ENCODE results near the gene LMF1. TPM values are rescaled to one million over a fixed set of nuclear protein-coding genes. Genes with fewer than 3 reads are reported as not detected.

Gene LMF1
- total RNA-seq, 1 experiment from 2014 or later = 12.8 TPM

- ATAC-seq (no peak), DNase-seq (ENCODE audit: low read depth, low spot score) (no peak)
- Histone ChIP-seq H3K9me3 (ENCODE audit: control insufficient read depth in 1 of 2, insufficient read depth in 1 of 2, low read depth in 1 of 2, low read length in 2 of 2) (no peaks in the 10 kb centered on the region), H3K79me2 (ENCODE audit: insufficient read depth, low read length) (no peaks in the 10 kb centered on the region), H3K27me3 (ENCODE audit: insufficient read depth, low read length) (no peaks in the 10 kb centered on the region), H3K4me2 (ENCODE audit: low read length) (no peak overlapping the region), H3K27ac (ENCODE audit: low read depth, low read length) (no peak overlapping the region), H3K4me3 (replicated peaks in 1 of 2; ENCODE audit: low read depth in 1 of 2, low read length in 2 of 2) (no peak overlapping the region), H3K9me2 (ENCODE audit: insufficient read depth) (no peaks in the 10 kb centered on the region), H3K36me3 (ENCODE audit: control insufficient read depth in 1 of 2, insufficient read depth in 2 of 2, low read length in 2 of 2) (no peaks in the 10 kb centered on the region), H2AFZ (ENCODE audit: low read depth, low read length, poor library complexity, severe bottlenecking) (no peak overlapping the region), H3K9ac (ENCODE audit: low read length) (no peak overlapping the region), H3K4me1 (ENCODE audit: control insufficient read depth in 1 of 2, insufficient read depth in 2 of 2, low read length in 2 of 2) (peaks cover 0 to 9% of the 10 kb centered on the region in 2 experiments; a peak in 1 of 4 replicates), H4K20me1 (ENCODE audit: insufficient read depth) (no peaks in the 10 kb centered on the region)
- ChIA-PET RAD21 (ENCODE audit: low non-redundant PET in 1 of 2, low total read pairs in 2 of 2, uncharacterized antibody in 2 of 2, unreplicated experiment in 2 of 2) (no interaction called here), POLR2A (no interaction called here), CTCF (no interaction called here)
- BruUV-seq (replicated peaks) = no TSS peak
- intact Hi-C loops (cut with micrococcal nuclease) = no loop called here
- TF ChIP-seq ZNF274 (IDR thresholded peaks at IDR 0.05; ENCODE audit: low read depth, low read length) = no peak
- no peak for TF ChIP-seq CEBPB (IDR thresholded peaks at IDR 0.05; ENCODE audit: low read depth)
- TF ChIP-seq RAD21 (IDR thresholded peaks at IDR 0.05; ENCODE audit: low read depth) = no peak
- TF ChIP-seq ELF1 (IDR thresholded peaks at IDR 0.05; ENCODE audit: borderline replicate concordance, low read depth) = no peak
- no peak for TF ChIP-seq EZH2phosphoT487 (IDR thresholded peaks at IDR 0.05; ENCODE audit: borderline replicate concordance)
- TF ChIP-seq SP1 (IDR thresholded peaks at IDR 0.05; ENCODE audit: low read depth) = no peak
- TF ChIP-seq FOSL1 (IDR thresholded peaks at IDR 0.05; ENCODE audit: low read depth) = no peak
- TF ChIP-seq ZBTB33 (IDR thresholded peaks at IDR 0.05; ENCODE audit: extremely low read depth, insufficient replicate concordance, low read length) = no peak
- TF ChIP-seq POLR2AphosphoS5 (IDR thresholded peaks at IDR 0.05; ENCODE audit: low read depth, low read length) = no peak
- no peak for TF ChIP-seq ATF3 (IDR thresholded peaks at IDR 0.05)
- TF ChIP-seq EGR1 (IDR thresholded peaks at IDR 0.05; ENCODE audit: low read depth) = no peak
- no peak for TF ChIP-seq JUND (IDR thresholded peaks at IDR 0.05)
- TF ChIP-seq SIN3A (IDR thresholded peaks at IDR 0.05; ENCODE audit: low read depth) = no peak
- no peak for TF ChIP-seq POLR2A (IDR thresholded peaks at IDR 0.05; ENCODE audit: borderline replicate concordance, extremely low read depth, insufficient read depth, insufficient read length)
- TF ChIP-seq REST (IDR thresholded peaks at IDR 0.05; ENCODE audit: low read depth) = no peak
- no peak for TF ChIP-seq CTCF (IDR thresholded peaks at IDR 0.05 in 2 of 3, conservative IDR thresholded peaks at IDR 0.05 in 1 of 3; ENCODE audit: borderline replicate concordance in 1 of 3, insufficient read depth in 1 of 3, low read depth in 2 of 3, low read length in 2 of 3)
- TF ChIP-seq TCF7L2 (IDR thresholded peaks at IDR 0.05; ENCODE audit: borderline replicate concordance, extremely low read depth, insufficient read depth, insufficient read length) = no peak
- no peak for TF ChIP-seq ZFX (IDR thresholded peaks at IDR 0.05)
- no peak for TF ChIP-seq YY1 (IDR thresholded peaks at IDR 0.05; ENCODE audit: extremely low read depth, insufficient replicate concordance, low read depth, low read length)
- TF ChIP-seq SRF (IDR thresholded peaks at IDR 0.05; ENCODE audit: low read depth) = no peak
These were observed 12.6 kb upstream of the LMF1 start for GRCh38 chr16:983044-984030.

Data from HCT116 (cell line).